Osteoblast (primary cell): ENCODE results near the gene PHLDA3. TPM values are rescaled to one million over a fixed set of nuclear protein-coding genes. Genes with fewer than 3 reads are reported as not detected.

Source experiments
- DNase-seq: peaks from one replicate; pipeline ENCODE4 v3.0.0; 2011; ENCODE audit warnings: low spot score, mixed read lengths; ENCODE audit not compliant: insufficient read length; ENCODE audit errors: missing footprints
- H2AFZ ChIP-seq: 2 replicates; pipeline ENCODE4 v1.6.0; 2011; ENCODE audit warnings: mild to moderate bottlenecking, low read length
- H3K27ac ChIP-seq: 2 replicates; pipeline ENCODE4 v1.5.1; 2011; ENCODE audit warnings: mild to moderate bottlenecking, low read depth, low read length, moderate library complexity
- H3K27me3 ChIP-seq: 2 replicates; pipeline ENCODE4 v1.6.0; 2012; ENCODE audit warnings: mild to moderate bottlenecking, control low read depth, inconsistent platforms, low read length, moderate library complexity; ENCODE audit not compliant: insufficient read depth
- H3K36me3 ChIP-seq: 2 replicates; pipeline ENCODE4 v1.5.1; 2011; ENCODE audit warnings: mild to moderate bottlenecking, low read length, control low read depth, moderate library complexity; ENCODE audit not compliant: insufficient read depth
- H3K4me1 ChIP-seq: 2 replicates; pipeline ENCODE4 v1.5.1; 2011; ENCODE audit warnings: mild to moderate bottlenecking, low read length, control low read depth, moderate library complexity; ENCODE audit not compliant: insufficient read depth
- H3K4me2 ChIP-seq: 2 replicates; pipeline ENCODE4 v1.6.0; 2011; ENCODE audit warnings: mild to moderate bottlenecking, low read length; ENCODE audit not compliant: insufficient read depth
- H3K4me3 ChIP-seq: fragments of 200-600 bp; sonication (generic); 3 replicates; pipeline ENCODE4 v1.5.1; 2012; ENCODE audit warnings: mild to moderate bottlenecking, low read length, inconsistent platforms; ENCODE audit not compliant: insufficient read depth
- H3K79me2 ChIP-seq: 2 replicates; pipeline ENCODE4 v1.6.0; 2012; ENCODE audit warnings: mild to moderate bottlenecking, low read length, control low read depth, inconsistent platforms; ENCODE audit not compliant: insufficient read depth
- H3K9me3 ChIP-seq: 2 replicates; pipeline ENCODE4 v1.5.1; 2011; ENCODE audit warnings: low read depth, low read length, control low read depth
- H4K20me1 ChIP-seq: 2 replicates; pipeline ENCODE4 v1.6.0; 2012; ENCODE audit warnings: mild to moderate bottlenecking, low read length, control low read depth; ENCODE audit not compliant: insufficient read depth
- CTCF ChIP-seq: IDR thresholded peaks from 2 replicates; pipeline ENCODE4 v1.5.1; 2011; ENCODE audit warnings: mild to moderate bottlenecking, low read depth, low read length, moderate library complexity; ENCODE audit errors: extremely low read depth
- total RNA-seq: library from RNA; depleted of rRNA; stranded (reverse); fragments of >200 nt; gene quantifications from 2 replicates; pipeline ENCODE4 v1.2.3, GENCODE V29; 2012

Gene PHLDA3
- total RNA-seq, 1 donor = 116 TPM

- Histone ChIP-seq H4K20me1 (peaks cover 29% of the 10 kb centered on the region), H3K9me3 (no peaks in the 10 kb centered on the region), H3K36me3 (peaks cover 9% of the 10 kb centered on the region), H3K27me3 (no peaks in the 10 kb centered on the region), H3K79me2 (peaks cover 32% of the 10 kb centered on the region), H3K4me1 (peaks cover 37% of the 10 kb centered on the region), H3K4me3 (no peak overlapping the region), H3K27ac (no peak overlapping the region), H2AFZ (no peak overlapping the region), H3K4me2 (no peak overlapping the region)
- no peak for TF ChIP-seq CTCF
- DNase-seq = peak; percentile 63
Observed at GRCh38 chr1:201470581-201470980, 1.6 kb upstream of the PHLDA3 start.

GRCh38 chr1:201469645-201470074 is 672 bp upstream of the PHLDA3 start:
- peak overlapping the region; percentile 68 for H2AFZ ChIP-seq
- H3K4me1 ChIP-seq = peaks cover 36% of the 10 kb centered on the region
- H3K4me2 ChIP-seq = peak overlapping the region; percentile 97
- no peaks in the 10 kb centered on the region for H3K27me3 ChIP-seq
- no peaks in the 10 kb centered on the region for H3K9me3 ChIP-seq
- H4K20me1 ChIP-seq = peaks cover 33% of the 10 kb centered on the region
- DNase-seq = no peak
- peaks cover 18% of the 10 kb centered on the region for H3K36me3 ChIP-seq
- TF ChIP-seq CTCF = no peak
- H3K79me2 ChIP-seq = peaks cover 42% of the 10 kb centered on the region
- peak overlapping the region; percentile 99 for H3K4me3 ChIP-seq
- H3K27ac ChIP-seq = peak overlapping the region; percentile 82

- Histone ChIP-seq H3K79me2 (peaks cover 50% of the 10 kb centered on the region), H3K9me3 (no peaks in the 10 kb centered on the region)
Observed at GRCh38 chr1:201468501-201468843, 516 bp downstream of the PHLDA3 start.

GRCh38 chr1:201466492-201466891 is 2.5 kb downstream of the PHLDA3 start:
- H3K4me3 ChIP-seq = peak overlapping the region; percentile 99
- no peaks in the 10 kb centered on the region for H3K27me3 ChIP-seq
- peaks cover 33% of the 10 kb centered on the region for H4K20me1 ChIP-seq
- peaks cover 51% of the 10 kb centered on the region for H3K4me1 ChIP-seq
- peaks cover 53% of the 10 kb centered on the region for H3K79me2 ChIP-seq
- peaks cover 25% of the 10 kb centered on the region for H3K36me3 ChIP-seq
- no peak for TF ChIP-seq CTCF
- peak; percentile 90 for DNase-seq
- H2AFZ ChIP-seq = no peak overlapping the region
- H3K27ac ChIP-seq = peak overlapping the region; percentile 82
- peak overlapping the region; percentile 97 for H3K4me2 ChIP-seq
- H3K9me3 ChIP-seq = no peaks in the 10 kb centered on the region

More at GRCh38 chr1:201468501-201468843, 516 bp downstream of the PHLDA3 start:
- no peak overlapping the region for H2AFZ ChIP-seq
- peaks cover 37% of the 10 kb centered on the region for H3K4me1 ChIP-seq
- H4K20me1 ChIP-seq = peaks cover 33% of the 10 kb centered on the region
- peak overlapping the region; percentile 99 for H3K4me3 ChIP-seq
- H3K4me2 ChIP-seq = peak overlapping the region; percentile 97
- no peaks in the 10 kb centered on the region for H3K27me3 ChIP-seq
- no peak for TF ChIP-seq CTCF
- DNase-seq = peak; percentile 80
- H3K27ac ChIP-seq = peak overlapping the region; percentile 82
- peaks cover 25% of the 10 kb centered on the region for H3K36me3 ChIP-seq
